D721Med (cell line): Measurements from ENCODE around the gene RHOB.

Experiments
- DNase-seq: peaks from one replicate; pipeline ENCODE4 v3.0.0; 2011; ENCODE audit warnings: low spot score; ENCODE audit not compliant: insufficient read length
- FAIRE-seq: peaks from 2 replicates; lab custom pipeline; 2011; peaks lifted over from hg19 to GRCh38; lab: Jason Lieb, UNC
- CTCF ChIP-seq: IDR thresholded peaks from 2 replicates; pipeline ENCODE4 v1.5.1; 2012; ENCODE audit warnings: mild to moderate bottlenecking, control low read depth; ENCODE audit not compliant: insufficient read depth; ENCODE audit errors: missing control alignments

Gene RHOB

GRCh38 chr2:20429528-20429927 lies 17.3 kb upstream of the RHOB start:
- no peak for TF ChIP-seq CTCF
- DNase-seq = no peak
- no peak for FAIRE-seq

GRCh38 chr2:20430035-20430434 lies 16.8 kb upstream of the RHOB start:
- FAIRE-seq (no peak), DNase-seq (no peak)
- no peak for TF ChIP-seq CTCF

DNA sequence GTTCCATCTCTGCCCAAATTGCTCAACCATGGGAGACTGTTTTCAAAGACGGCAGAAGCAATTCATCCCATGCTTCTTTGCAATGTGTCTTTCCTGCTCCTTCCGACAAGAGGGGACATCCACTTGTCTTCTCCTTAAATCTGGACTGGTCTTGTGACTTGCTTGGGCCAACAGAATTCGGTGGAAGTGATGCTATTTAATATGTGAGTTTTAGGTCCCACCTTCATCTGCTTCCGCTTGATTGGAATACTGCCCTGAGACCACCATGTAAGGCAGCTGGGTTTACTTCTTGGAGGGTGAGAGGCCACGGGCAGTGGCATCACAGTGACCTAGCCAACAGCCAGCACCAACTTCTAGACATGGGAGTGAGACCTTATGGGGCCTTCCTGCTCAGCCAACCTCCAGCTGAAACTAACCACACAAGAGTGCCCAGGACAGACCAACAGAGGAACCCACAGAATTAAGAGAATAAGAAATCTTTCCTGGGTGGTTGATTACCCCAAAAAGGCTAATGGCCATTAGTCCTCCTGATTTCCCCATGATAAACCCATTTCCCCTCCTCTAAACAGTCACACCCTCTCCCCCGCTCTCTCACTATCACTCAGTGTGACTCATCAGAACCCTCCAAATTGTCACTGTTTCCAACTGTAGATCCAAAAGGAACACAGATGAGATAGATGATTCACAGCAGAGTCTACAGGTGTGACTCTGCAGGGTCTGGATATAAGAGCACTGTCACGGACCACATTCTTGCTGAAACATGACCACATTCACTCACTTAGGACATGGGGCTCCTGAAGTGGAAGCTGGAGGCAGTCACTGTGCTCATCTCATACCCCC lies 16.2 kb upstream of the RHOB start:
- no peak for DNase-seq
- FAIRE-seq = no peak
- TF ChIP-seq CTCF = no peak

DNA sequence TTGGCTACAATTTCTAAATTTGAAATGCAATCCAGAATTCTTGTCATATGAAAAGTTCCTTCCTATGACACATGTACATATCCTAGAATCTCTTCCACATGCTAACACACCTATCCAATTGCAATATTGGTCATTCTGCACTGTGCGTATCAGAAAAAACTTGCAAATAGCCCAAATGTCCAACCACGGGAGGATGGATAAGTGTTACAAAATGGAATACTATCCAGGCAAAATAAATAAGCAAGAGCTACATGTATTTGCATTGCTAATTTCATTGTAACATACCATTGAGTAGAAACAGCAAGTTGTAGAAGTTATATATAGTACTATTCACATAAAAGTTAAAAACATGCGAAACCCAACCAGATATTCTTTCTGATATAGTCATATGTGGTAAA lies 15.6 kb upstream of the RHOB start:
- TF ChIP-seq CTCF = no peak
- FAIRE-seq (no peak), DNase-seq (no peak)

- FAIRE-seq = no peak
Measured at GRCh38 chr2:20431772-20432171, 15.1 kb upstream of the RHOB start.

DNA sequence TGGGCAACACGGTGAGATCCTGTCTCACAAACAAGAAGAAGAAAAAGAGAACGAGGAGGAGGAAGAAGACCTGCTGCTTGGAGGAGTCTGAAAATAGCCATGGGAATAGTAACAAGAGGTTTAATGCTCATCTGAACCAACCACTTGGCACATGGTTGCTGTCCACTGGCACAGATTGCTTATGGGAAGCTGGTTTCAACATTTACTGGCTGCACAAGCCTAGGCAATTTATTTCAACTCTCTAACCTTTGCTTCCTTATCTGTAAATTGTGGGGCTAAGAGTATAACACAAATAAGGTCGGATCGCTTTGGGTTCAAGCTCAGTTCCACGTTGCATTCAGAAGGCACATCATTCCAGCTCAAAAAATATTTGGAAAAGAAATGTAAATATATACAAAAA lies 14.2 kb upstream of the RHOB start:
- DNase-seq = no peak
- no peak for TF ChIP-seq CTCF
- no peak for FAIRE-seq

More at GRCh38 chr2:20431772-20432171, 15.1 kb upstream of the RHOB start:
- no peak for DNase-seq
- no peak for TF ChIP-seq CTCF

- TF ChIP-seq CTCF = no peak
- DNase-seq (no peak), FAIRE-seq (no peak)
Measured at GRCh38 chr2:20433249-20433648, 13.6 kb upstream of the RHOB start.
